A549 (cell line): ENCODE measurements around the gene MRPL27.

ENCODE experiments used
- EP300 ChIP-seq, 2 experiments: fragments of >200 bp; sonication (Bioruptor Twin); formaldehyde crosslinking; IDR thresholded peaks; 2 replicates in 1 of 2; 3 replicates in 1 of 2; pipeline ENCODE4 v1.6.1; 2016 to 2017
- FOSL2 ChIP-seq, 2 experiments: fragments of 450-650 bp in 1 of 2; fragments of >200 bp in 1 of 2; sonication (Bioruptor Twin) in 1 of 2; formaldehyde crosslinking; IDR thresholded peaks; 2 replicates each; pipeline versions ENCODE4 v1.5.0 to v1.6.1; 2016 to 2020; ENCODE audit warnings: mild to moderate bottlenecking in 1 of 2, moderate library complexity in 1 of 2
- HDAC2 ChIP-seq: fragments of 200-600 bp; sonication (generic); IDR thresholded peaks from 2 replicates; pipeline ENCODE4 v1.6.1; 2016
- HOXA7 ChIP-seq: fragments of 250-450 bp; sonication (Bioruptor Pico); IDR thresholded peaks from 2 replicates; pipeline ENCODE4 v1.5.0; 2020; ENCODE audit warnings: mild to moderate bottlenecking, moderate library complexity
- MAZ ChIP-seq: fragments of 150-350 bp; IDR thresholded peaks from 2 replicates; pipeline ENCODE4 v1.6.1; 2014; ENCODE audit warnings: antibody characterized with exemption, low read depth, low read length, borderline replicate concordance
- NPAS2 ChIP-seq: fragments of 250-450 bp; sonication (Bioruptor Pico); IDR thresholded peaks from 2 replicates; pipeline ENCODE4 v1.8.0; 2022; ENCODE audit warnings: mild to moderate bottlenecking, moderate library complexity, borderline replicate concordance
- POLR2A ChIP-seq: IDR thresholded peaks from 2 replicates; pipeline ENCODE4 v1.6.1; 2012; ENCODE audit warnings: mild to moderate bottlenecking, low read length
- TP53 ChIP-seq: fragments of 250-450 bp; sonication (Bioruptor Pico); IDR thresholded peaks from 2 replicates; pipeline ENCODE4 v1.5.0; 2021; ENCODE audit warnings: mild to moderate bottlenecking, moderate library complexity
- ZFP36 ChIP-seq: fragments of 450-650 bp; IDR thresholded peaks from 2 replicates; pipeline ENCODE4 v1.6.1; 2014; ENCODE audit warnings: borderline replicate concordance; ENCODE audit not compliant: partially characterized antibody
- TF ChIP-seq, protein P1 (sequence below): fragments of 200-600 bp; sonication (generic); IDR thresholded peaks from 2 replicates; pipeline ENCODE4 v1.6.1; 2016; ENCODE audit warnings: antibody characterized with exemption, mild to moderate bottlenecking, moderate library complexity
- TF ChIP-seq, protein P2 (sequence below): fragments of >200 bp; sonication (Bioruptor Twin); formaldehyde crosslinking; IDR thresholded peaks from 3 replicates; pipeline ENCODE4 v1.5.1; 2016
- TF ChIP-seq, protein P3 (sequence below): IDR thresholded peaks from 2 replicates; pipeline ENCODE4 v1.6.1; 2012

DNA sequence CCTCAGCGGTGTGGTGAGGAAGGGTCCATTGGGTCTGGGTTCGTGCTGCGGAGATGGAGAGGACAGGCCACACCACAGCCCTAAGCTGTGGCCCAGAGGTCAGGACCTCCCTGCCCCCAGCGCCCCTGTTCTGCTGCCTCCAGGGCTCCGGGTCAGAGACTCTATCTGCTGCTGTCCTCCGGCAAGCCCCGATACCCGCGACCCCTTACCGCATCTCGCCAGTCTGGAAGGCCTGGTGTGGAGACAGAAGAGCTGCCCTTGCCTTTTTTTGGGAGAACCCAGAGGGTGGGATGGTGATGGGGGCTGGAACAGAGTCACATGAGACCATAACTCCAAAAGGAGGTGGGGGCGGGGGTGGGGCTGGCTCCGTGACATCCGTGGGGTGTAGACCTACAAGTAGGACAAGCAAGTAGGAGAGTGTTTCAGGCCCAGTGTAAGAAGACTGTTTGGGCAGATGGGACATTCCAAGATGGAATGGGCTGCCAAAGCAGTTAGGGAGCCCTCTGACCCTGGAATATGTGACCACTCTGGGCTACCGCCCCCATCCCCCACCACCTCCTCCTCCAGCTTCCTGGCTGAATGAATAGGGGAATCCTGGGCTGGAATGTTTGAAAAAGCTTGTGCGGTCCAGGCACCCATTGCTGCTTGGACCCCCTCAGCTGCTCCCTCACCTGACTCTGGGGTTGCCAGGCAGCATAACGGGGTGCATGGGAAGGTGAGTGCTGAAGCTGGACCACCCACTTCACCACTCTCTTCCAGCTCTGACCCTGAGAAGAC lies 25.7 kb downstream of the MRPL27 start:
- no peak for TF ChIP-seq FOSL2 (IDR thresholded peaks at IDR 0.05)
- no peak for TF ChIP-seq FOSL2 (CRISPR knock-in tag; IDR thresholded peaks at IDR 0.05)
- TF ChIP-seq, protein P1, sequence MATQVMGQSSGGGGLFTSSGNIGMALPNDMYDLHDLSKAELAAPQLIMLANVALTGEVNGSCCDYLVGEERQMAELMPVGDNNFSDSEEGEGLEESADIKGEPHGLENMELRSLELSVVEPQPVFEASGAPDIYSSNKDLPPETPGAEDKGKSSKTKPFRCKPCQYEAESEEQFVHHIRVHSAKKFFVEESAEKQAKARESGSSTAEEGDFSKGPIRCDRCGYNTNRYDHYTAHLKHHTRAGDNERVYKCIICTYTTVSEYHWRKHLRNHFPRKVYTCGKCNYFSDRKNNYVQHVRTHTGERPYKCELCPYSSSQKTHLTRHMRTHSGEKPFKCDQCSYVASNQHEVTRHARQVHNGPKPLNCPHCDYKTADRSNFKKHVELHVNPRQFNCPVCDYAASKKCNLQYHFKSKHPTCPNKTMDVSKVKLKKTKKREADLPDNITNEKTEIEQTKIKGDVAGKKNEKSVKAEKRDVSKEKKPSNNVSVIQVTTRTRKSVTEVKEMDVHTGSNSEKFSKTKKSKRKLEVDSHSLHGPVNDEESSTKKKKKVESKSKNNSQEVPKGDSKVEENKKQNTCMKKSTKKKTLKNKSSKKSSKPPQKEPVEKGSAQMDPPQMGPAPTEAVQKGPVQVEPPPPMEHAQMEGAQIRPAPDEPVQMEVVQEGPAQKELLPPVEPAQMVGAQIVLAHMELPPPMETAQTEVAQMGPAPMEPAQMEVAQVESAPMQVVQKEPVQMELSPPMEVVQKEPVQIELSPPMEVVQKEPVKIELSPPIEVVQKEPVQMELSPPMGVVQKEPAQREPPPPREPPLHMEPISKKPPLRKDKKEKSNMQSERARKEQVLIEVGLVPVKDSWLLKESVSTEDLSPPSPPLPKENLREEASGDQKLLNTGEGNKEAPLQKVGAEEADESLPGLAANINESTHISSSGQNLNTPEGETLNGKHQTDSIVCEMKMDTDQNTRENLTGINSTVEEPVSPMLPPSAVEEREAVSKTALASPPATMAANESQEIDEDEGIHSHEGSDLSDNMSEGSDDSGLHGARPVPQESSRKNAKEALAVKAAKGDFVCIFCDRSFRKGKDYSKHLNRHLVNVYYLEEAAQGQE, result no peak
- TF ChIP-seq POLR2A, result no peak
- no peak for TF ChIP-seq TP53 (CRISPR knock-in tag)
- TF ChIP-seq, protein P2, sequence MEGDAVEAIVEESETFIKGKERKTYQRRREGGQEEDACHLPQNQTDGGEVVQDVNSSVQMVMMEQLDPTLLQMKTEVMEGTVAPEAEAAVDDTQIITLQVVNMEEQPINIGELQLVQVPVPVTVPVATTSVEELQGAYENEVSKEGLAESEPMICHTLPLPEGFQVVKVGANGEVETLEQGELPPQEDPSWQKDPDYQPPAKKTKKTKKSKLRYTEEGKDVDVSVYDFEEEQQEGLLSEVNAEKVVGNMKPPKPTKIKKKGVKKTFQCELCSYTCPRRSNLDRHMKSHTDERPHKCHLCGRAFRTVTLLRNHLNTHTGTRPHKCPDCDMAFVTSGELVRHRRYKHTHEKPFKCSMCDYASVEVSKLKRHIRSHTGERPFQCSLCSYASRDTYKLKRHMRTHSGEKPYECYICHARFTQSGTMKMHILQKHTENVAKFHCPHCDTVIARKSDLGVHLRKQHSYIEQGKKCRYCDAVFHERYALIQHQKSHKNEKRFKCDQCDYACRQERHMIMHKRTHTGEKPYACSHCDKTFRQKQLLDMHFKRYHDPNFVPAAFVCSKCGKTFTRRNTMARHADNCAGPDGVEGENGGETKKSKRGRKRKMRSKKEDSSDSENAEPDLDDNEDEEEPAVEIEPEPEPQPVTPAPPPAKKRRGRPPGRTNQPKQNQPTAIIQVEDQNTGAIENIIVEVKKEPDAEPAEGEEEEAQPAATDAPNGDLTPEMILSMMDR, result no peak
- TF ChIP-seq, protein P3, sequence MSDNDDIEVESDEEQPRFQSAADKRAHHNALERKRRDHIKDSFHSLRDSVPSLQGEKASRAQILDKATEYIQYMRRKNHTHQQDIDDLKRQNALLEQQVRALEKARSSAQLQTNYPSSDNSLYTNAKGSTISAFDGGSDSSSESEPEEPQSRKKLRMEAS, result no peak
- TF ChIP-seq HDAC2, result no peak
- no peak for TF ChIP-seq EP300 (IDR thresholded peaks at IDR 0.05)
- no peak for TF ChIP-seq HOXA7 (CRISPR knock-in tag)
- no peak for TF ChIP-seq ZFP36
- no peak for TF ChIP-seq NPAS2 (CRISPR knock-in tag)
- no peak for TF ChIP-seq MAZ
